Raji (cell line): Measurements from ENCODE around the gene SMIM13.

Source experiments
- POLR2A ChIP-seq: IDR thresholded peaks from 2 replicates; pipeline ENCODE4 v1.6.1; 2011; ENCODE audit warnings: low read depth, low read length, control low read depth; ENCODE audit not compliant: insufficient read depth

The SMIM13 gene

DNA sequence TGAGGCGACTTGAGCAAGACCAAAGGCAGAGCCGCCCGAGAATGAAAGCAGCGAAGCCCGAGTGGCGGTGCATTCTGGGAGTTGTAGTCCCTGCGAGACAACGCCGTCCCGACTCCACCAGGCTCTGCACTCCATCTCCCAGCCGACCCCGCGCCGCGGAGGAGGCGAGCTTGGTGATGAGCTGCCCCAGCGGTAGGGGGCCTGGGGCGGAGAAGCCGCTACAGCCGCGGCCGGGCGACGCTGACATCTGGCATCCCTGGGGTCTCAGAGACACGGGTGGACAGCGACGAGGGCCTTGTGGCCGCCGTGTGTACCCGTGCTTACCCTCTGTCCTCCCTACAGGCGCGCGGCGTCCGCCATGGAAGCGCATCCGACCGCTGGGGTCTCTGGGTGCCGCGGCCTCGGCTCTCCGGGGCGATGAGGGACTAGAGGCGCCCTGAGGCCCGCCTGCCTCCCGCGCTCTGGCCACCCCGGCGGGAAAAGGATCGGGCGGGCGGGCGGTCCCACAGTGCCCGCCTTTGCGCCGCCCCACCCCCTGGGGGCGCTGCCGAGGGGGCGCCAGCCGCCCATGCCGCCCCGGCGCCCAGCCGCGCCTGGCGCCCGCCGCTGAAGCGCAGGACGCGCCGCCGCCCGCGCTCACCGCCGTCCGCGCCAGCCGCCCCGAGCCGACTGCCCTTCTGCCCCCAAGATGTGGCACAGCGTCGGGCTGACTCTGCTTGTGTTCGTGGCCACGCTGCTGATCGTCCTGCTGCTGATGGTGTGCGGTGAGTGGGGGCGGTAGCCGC, at the start of gene SMIM13:
SMIM13 (plus strand) TSS at position 209 of the 785 bp plus-strand sequence; CDS start at position 689, 480 bp downstream.
- TF ChIP-seq POLR2A: peak; percentile 90

DNA sequence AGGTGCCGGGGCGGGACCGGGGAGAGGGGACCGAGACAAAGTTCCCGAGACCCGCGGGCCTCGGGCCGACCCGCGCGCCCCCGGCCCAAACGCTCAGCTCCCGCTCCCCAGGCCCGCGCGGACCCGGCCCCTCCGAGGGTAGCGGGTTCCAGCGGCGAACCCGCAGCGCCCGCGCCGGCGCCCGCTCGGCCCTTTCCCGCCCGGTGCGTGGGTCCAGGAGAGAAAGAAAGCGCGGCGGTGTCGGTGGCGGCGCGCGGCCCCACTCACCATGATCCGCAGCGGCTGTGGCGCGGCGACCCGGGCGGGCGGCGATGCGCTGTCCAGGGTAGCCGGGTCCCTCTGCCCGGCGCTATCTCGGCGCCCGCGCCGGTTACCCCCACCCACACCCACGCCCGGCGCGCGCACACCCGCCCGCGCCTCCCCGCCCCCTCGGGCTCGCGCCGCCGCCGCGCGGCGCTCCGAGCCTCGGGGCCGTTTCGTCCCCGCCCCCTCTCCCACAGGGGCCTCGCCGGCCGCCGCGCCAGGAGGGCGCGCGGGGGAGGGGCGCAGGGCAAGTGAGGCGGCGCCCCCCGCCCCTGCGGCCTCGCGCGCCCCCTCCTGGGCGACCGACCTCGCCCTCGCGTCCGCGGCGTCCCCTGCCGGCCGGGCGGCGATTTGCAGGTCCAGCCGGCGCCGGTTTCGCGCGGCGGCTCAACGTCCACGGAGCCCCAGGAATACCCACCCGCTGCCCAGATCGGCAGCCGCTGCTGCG, 49.5 kb upstream of the SMIM13 start, which contains the start of gene ELOVL2:
ELOVL2 (minus strand) TSS at position 345 of the 751 bp plus-strand sequence; CDS start at position 270, 75 bp downstream.
- no peak for TF ChIP-seq POLR2A

- no peak for TF ChIP-seq POLR2A
These were observed 48.9 kb upstream of the SMIM13 start for GRCh38 chr6:11044712-11045167.

DNA sequence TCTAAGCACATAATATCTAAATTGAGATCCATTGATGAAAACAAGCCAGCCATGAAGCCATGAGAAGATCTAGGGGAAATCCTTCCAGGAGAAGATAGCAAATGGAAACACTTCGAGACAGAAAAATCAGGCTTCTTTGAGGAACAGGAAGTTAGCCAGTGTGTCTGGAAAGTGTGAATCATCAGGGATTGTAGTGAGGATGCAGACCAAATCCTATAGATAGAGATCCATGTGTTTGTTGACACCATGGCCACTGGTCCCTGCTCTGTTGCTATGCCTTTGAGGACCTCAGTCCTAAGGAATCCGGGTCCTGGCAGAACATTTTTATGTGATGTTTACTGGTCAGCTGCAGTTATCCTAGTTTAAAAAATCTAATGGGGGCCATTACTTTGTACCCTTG, 42.9 kb upstream of the SMIM13 start:
- TF ChIP-seq POLR2A: no peak

- TF ChIP-seq POLR2A: no peak
These were observed 40.3 kb upstream of the SMIM13 start for GRCh38 chr6:11053307-11053706.

DNA sequence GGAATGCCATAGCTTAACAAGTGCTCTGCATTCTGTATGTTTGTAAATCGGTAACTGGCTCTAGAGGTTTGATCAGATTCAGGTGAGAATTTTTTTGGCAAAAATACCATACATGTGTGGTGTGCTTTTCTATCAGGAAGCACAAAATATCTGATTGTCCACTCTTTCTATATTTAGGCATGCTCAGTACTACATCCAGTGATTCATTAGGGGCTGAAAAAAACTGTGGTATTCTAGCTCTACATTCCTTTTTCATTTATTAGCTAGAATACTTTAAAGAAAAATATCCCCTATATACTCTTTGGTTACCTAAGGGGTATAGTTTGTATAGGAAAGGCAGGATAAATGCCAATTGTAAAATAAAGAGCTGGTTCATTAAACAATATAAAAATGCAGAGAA, 38.9 kb upstream of the SMIM13 start:
- no peak for TF ChIP-seq POLR2A

- no peak for TF ChIP-seq POLR2A
These were observed 38.5 kb upstream of the SMIM13 start for GRCh38 chr6:11055127-11055627.

GRCh38 chr6:11056871-11057270, 36.8 kb upstream of the SMIM13 start:
- no peak for TF ChIP-seq POLR2A

DNA sequence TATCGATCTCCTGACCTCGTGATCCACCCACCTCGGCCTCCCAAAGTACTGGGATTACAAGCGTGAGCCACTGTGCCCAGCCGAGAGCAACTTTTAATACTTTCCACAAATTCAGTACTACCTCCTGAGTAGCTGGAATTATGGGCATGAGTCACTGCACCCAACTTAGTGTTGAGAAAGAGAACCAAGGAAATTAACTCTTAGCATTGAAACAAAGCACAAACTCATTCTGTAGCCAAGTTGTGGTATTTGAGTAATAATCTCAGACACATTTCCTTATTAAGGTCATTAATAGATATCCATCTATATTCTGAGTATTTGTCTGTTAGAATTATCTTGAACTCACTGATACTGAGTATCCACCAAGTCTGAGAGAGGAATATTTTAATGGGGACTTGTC, 35.2 kb upstream of the SMIM13 start:
- no peak for TF ChIP-seq POLR2A

GRCh38 chr6:11062083-11062482, 31.6 kb upstream of the SMIM13 start:
- TF ChIP-seq POLR2A: no peak

DNA sequence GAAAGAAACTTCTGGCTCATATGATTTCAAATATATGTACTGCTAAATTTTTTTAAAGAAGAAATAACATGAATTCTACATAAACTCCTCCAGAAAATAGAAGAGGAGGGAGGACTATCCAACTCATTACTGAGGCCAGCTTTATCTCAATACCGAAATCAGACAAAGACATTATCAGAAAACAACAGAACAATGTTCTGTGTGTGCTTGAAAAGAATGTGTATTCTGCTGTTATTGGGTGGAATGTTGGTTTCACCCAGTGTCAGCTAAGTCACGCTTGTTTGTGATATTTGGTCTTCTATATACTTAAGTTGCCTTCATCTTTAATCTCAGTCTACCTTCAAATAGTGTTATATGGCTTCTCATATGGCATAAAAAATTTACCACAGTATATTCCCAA, 30.9 kb upstream of the SMIM13 start:
- TF ChIP-seq POLR2A: no peak

- TF ChIP-seq POLR2A: no peak
These were observed 28.8 kb upstream of the SMIM13 start for GRCh38 chr6:11064836-11065235.

- TF ChIP-seq POLR2A: no peak
These were observed 28.0 kb upstream of the SMIM13 start for GRCh38 chr6:11065436-11066202.

DNA sequence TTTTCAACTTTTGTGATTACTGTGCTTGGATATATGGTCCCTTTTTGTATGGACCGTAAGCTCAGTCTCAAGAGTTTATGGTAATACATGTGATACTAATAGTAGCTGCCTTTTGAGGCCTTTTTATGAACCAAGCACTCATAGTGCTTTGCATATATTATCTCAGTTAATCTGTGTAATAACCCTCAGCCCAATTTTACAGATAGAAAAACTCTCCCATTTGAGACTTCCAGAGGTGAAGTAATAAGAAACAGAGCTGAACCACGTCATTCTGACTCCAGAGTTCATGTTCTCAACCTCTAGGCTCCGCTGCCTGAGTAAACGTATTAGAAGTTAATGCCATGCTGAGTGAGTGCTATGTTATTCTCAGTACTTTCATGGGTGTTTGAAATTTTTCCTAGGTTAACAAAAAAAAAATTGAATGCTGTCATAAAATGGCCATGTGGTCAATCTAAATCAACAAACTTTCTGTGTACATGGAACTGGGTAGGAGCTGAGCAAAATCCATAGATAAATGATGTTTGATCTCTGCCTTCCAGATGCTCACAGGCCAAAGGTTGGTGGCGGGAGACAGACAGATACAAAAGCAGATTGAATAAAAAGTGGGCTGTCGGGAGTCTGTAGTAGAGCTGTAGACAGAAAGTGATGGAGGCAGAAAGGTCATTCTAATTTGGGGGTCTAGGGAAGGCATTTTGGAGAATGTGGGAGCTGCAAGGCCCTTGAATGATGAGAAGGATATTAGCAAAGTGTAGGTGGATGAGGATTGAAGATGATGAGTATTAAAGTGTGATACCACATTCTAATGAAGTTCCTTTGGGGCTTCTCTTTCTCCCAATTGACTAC, 26.9 kb upstream of the SMIM13 start:
- TF ChIP-seq POLR2A: no peak
